ENCODE results near the gene ZNF367. TPM values are rescaled to one million over a fixed set of nuclear protein-coding genes. Genes with fewer than 3 reads are reported as not detected.

ZNF367 gene
- 0.47 and 1.5 TPM in 2 replicates for total RNA-seq (ENCODE audit: low replicate concordance)

DNA sequence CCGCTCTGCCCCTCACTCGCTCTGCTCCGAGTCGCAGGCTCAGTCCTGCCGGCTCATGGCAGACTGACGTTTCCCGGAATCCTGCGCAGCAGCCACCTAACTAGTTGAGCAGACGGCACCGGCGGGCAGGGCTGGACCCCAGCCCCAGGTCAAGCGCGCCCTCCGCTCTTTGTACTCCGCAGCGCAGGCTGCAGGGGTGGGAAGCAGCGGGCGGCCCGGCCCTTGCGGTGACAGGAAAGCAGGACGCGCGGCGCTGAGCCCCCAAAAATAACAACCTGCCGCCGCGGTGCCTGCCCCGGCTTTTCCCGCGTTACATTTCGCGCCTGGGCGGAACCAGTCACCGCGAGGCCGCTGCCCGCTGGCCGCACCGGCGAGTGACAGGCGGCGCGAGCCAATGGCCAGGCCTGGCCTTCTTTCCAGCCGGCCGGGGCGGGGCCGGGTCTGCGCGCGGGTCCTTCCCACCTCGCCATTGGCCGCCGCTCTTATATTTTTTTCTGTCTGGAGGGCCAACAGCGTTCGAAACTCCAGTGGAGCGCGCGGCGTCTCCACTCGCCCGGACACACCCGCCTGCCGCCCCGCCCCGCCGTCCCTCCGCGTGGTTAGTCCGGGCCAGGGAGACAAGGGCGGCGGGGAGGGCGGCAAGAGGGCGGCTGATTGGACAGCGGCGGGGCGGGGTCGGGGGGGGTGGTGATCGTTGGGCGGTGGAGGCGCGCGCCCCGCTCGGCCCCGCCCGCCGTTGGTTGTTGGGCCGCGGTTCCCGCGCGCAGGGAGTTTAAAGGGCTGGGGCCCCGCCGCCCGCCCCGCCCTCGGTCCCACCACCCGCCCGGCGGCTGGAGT lies at the start of gene ZNF367:
Gene ZNF367 (minus strand): TSS at position 288 of the 837 bp plus-strand sequence. CDS start 338 bp downstream, outside the sequence.

DNA sequence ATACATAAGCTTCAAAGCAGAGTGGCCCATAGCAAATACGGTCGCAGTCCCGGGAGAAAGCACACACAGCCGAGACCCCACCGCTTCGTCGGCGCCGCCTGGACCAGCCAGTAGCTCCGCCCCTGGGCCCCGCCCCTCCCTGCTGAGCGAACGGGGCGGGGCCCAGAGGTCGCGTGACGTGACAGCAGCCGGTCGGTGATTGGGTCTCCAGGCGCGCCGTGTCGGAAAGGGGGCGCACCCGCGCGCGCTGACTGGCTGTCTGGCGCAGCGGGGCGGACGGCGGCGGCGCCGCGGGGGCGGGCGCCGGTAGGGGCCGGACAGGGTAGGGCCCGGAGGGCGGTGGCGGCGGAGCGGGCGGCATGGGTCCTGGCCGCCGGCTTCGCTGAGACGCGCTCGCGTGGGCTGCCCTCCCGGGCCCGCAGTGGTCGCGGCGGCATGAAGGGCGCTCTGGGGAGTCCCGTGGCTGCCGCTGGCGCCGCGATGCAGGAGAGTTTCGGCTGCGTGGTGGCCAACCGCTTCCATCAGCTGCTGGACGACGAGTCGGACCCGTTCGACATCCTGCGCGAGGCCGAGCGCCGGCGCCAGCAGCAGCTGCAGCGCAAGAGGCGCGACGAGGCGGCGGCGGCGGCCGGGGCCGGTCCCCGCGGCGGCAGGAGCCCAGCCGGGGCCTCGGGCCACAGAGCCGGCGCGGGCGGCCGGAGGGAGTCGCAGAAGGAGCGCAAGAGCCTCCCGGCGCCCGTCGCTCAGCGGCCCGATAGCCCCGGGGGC lies 31.9 kb upstream of the ZNF367 start, which contains the start of gene HABP4:
Gene HABP4 (plus strand): TSS at position 325 of the 768 bp plus-strand sequence. CDS start 111 bp downstream, at position 436.

GRCh38 chr9:96383165-96383942 lies 34.8 kb downstream of the ZNF367 start, which contains the start of gene SLC35D2:
Gene SLC35D2 (minus strand): TSS chr9:96383711. CDS start chr9:96383634, 77 bp downstream.

Other genes starting within 250 kb of the ZNF367 start
- gene HSD17B3, start 116.2 kb downstream of the ZNF367 start, total RNA-seq (ENCODE audit: low replicate concordance) = not detected in 2 replicates
- gene SLC35D2, start 34.7 kb downstream of the ZNF367 start, total RNA-seq (ENCODE audit: low replicate concordance) = 8.1 and 12.8 TPM in 2 replicates
- 15.7 and 19.7 TPM in 2 replicates for gene HABP4, start 31.8 kb upstream of the ZNF367 start, total RNA-seq (ENCODE audit: low replicate concordance)
- 13.5 and 62.1 TPM in 2 replicates for gene CDC14B, start 201.5 kb upstream of the ZNF367 start, total RNA-seq (ENCODE audit: low replicate concordance)
- 12.1 and 21.6 TPM in 2 replicates for gene PRXL2C, start 236.9 kb upstream of the ZNF367 start, total RNA-seq (ENCODE audit: low replicate concordance)